HepG2 (cell line): ENCODE data around the gene NUDT3. TPM values are rescaled to one million over a fixed set of nuclear protein-coding genes. Genes with fewer than 3 reads are reported as not detected.
A peak's percentile ranks its signal among the peaks of the same experiment; 100 is the strongest.

Source experiments
- E2F1 ChIP-seq: sonication (generic); formaldehyde crosslinking; IDR thresholded peaks from 2 replicates; pipeline ENCODE4 v1.5.0; 2020; ENCODE audit warnings: missing genetic modification reagents
- EZH2 ChIP-seq: conservative IDR thresholded peaks from 2 replicates; pipeline ENCODE4 v1.6.1; 2012; ENCODE audit warnings: mild to moderate bottlenecking, low read depth, low read length, moderate library complexity
- IRX3 ChIP-seq: sonication (generic); formaldehyde crosslinking; IDR thresholded peaks from 2 replicates; pipeline ENCODE4 v1.8.1; 2023; ENCODE audit warnings: mild to moderate bottlenecking, low read depth, missing genetic modification reagents, borderline replicate concordance
- JUN ChIP-seq: sonication (generic); formaldehyde crosslinking; IDR thresholded peaks from 2 replicates; pipeline ENCODE4 v1.4.0; 2020; ENCODE audit warnings: mild to moderate bottlenecking, missing genetic modification reagents
- MEIS2 ChIP-seq: sonication (generic); formaldehyde crosslinking; IDR thresholded peaks from 2 replicates; pipeline ENCODE4 v1.9.0; 2021; ENCODE audit warnings: mild to moderate bottlenecking, missing genetic modification reagents
- NR2F2 ChIP-seq: IDR thresholded peaks from 2 replicates; pipeline ENCODE4 v1.6.1; 2012; ENCODE audit warnings: low read depth, inconsistent platforms, borderline replicate concordance
- SMC3 ChIP-seq: IDR thresholded peaks from 2 replicates; pipeline ENCODE4 v1.6.1; 2011; ENCODE audit warnings: low read length, improper control_type of control experiment
- SP2 ChIP-seq: sonication (generic); formaldehyde crosslinking; IDR thresholded peaks from 2 replicates; pipeline ENCODE4 v1.5.1; 2020; ENCODE audit warnings: mild to moderate bottlenecking, missing genetic modification reagents
- ZNF205 ChIP-seq: IDR thresholded peaks from 2 replicates; pipeline ENCODE4 v1.6.1; 2018; ENCODE audit warnings: missing biosample characterization, missing genetic modification reagents
- ZNF451 ChIP-seq: sonication (generic); formaldehyde crosslinking; IDR thresholded peaks from 2 replicates; pipeline ENCODE4 v1.5.0; 2020; ENCODE audit warnings: mild to moderate bottlenecking, missing genetic modification reagents
- ZNF574 ChIP-seq: sonication (generic); formaldehyde crosslinking; IDR thresholded peaks from 2 replicates; pipeline ENCODE4 v1.4.0; 2020; ENCODE audit warnings: missing genetic modification reagents
- ZNF646 ChIP-seq: sonication (generic); formaldehyde crosslinking; IDR thresholded peaks from 2 replicates; pipeline ENCODE4 v1.9.0; 2021; ENCODE audit warnings: mild to moderate bottlenecking, missing genetic modification reagents
- polyA plus RNA-seq, 8 experiments: library from polyadenylated mRNA; depleted of rRNA in 3 of 8; stranded (reverse) in 7 of 8; unstranded in 1 of 8; fragments of >200 nt; fragmentation: Illumina TruSeq in 4 of 8; extraction: Trizol in 4 of 8; gene quantifications; 2 replicates each; pipeline versions ENCODE4 v1.2.1 to v1.2.3, GENCODE V29; 2011 to 2016; ENCODE audit warnings: low read depth in 4 of 8, missing spikeins in 1 of 8, mixed read lengths in 1 of 8; ENCODE audit not compliant: insufficient read depth in 1 of 8
- total RNA-seq, 5 experiments: library from RNA; depleted of rRNA; stranded (reverse); fragments of >200 nt; fragmentation: Illumina TruSeq; extraction: Trizol; gene quantifications; 2 replicates each; pipeline ENCODE4 v1.2.3, GENCODE V29; 2016; ENCODE audit warnings: low read depth in 1 of 5

NUDT3 gene
- total and polyA plus RNA-seq, 2 of the 13 experiments (the other 11 are each of a cell fraction or from before 2014, with no cell fraction given) = 20.2 to 20.6 TPM

GRCh38 chr6:34390531-34391472 lies 1.7 kb downstream of the NUDT3 start (continued):
- TF ChIP-seq E2F1 = no peak
- no peak for TF ChIP-seq ZNF574 (CRISPR knock-in tag)
- no peak for TF ChIP-seq MEIS2
- TF ChIP-seq JUN (CRISPR knock-in tag) = no peak
- TF ChIP-seq SMC3 = 0 out of 2 replicates have a peak, but pooled peaks have one; percentile 2
- no peak for TF ChIP-seq SP2 (CRISPR knock-in tag)
- TF ChIP-seq IRX3 (CRISPR knock-in tag) = no peak
- TF ChIP-seq ZNF646 (CRISPR knock-in tag) = no peak
- no peak for TF ChIP-seq NR2F2
- no peak for TF ChIP-seq EZH2
- TF ChIP-seq ZNF451 (CRISPR knock-in tag) = no peak
- 0 out of 2 replicates have a peak, but pooled peaks have one; percentile 18 for TF ChIP-seq ZNF205 (CRISPR knock-in tag)
